Measurements from ENCODE around the gene TTC27.

TTC27 gene

DNA sequence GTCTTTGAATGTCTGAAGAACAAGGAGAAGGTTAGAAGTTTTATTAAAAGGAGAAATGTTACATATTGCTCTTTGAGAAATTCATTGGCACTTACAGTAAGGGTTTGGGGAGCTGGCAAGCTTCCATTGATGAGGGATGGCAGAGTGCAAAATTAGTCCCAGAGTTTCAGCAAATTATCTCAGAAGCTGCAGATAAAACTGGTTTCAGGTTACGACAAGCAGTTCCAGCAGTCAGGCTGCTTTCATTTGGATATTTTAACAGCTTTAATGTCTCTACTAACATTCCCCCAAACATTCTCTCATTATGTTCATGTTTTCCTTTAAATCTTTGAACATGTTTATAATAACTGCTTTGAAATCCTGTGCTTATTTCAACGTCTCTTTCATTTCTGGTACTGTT lies 153.1 kb downstream of the TTC27 start:
- in situ Hi-C loops (cut with MboI; ENCODE audit: low pct_unique_long_range_greater_than_20kb, low sequenced_read_pairs) = no loop called here
- no peak for DNase-seq

GRCh38 chr2:32783469-32783868 lies 155.6 kb downstream of the TTC27 start:
- in situ Hi-C loops (cut with MboI; ENCODE audit: low pct_unique_long_range_greater_than_20kb, low sequenced_read_pairs) = no loop called here
- DNase-seq = no peak

DNA sequence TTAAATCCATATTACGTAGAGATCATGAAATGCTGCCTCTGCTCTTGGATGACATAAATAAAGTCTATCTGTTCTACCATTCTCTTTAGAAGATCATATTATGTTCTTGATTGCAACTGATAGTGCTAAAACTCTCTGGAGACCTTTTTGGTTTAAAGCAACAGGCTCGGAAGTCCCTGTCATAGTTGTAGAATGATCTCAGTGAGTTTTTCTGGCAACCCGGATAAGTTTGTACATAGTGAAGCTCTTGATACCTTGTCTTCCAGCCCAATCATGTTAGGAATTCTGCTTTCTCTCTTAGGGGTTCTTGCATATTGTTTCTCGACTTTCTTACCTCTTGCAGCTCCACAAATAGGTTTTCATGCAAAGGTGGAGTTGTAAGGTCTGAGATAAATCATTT lies 156.1 kb downstream of the TTC27 start:
- DNase-seq = no peak
- in situ Hi-C loops (cut with MboI; ENCODE audit: low pct_unique_long_range_greater_than_20kb, low sequenced_read_pairs) = no loop called here

- DNase-seq = no peak
- in situ Hi-C loops (cut with MboI; ENCODE audit: low pct_unique_long_range_greater_than_20kb, low sequenced_read_pairs) = no loop called here
Measured at GRCh38 chr2:32787207-32787606, 159.4 kb downstream of the TTC27 start.

DNA sequence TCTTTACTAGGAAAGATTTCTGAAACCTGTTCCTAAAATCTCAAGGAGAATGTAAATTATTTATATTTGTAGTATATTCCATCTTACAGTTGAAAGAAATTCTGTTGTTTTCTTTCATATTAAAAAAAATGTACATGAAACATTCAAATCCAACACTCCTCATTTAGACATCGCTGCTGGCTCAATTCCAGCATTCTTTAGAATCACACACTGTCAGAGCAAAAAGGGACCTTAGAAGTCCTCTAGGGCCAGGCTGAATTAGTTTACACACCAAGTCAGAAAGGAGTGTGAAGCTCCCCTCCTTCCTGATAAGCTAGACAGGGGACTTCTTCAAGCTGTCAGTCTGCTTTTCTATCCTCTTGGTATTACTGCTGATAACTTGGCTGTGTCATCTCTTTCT lies 160.3 kb downstream of the TTC27 start:
- in situ Hi-C loops (cut with MboI; ENCODE audit: low pct_unique_long_range_greater_than_20kb, low sequenced_read_pairs) = no loop called here
- no peak for DNase-seq

GRCh38 chr2:32792416-32792815 lies 164.6 kb downstream of the TTC27 start:
- no peak for DNase-seq
- in situ Hi-C loops (cut with MboI; ENCODE audit: low pct_unique_long_range_greater_than_20kb, low sequenced_read_pairs) = no loop called here

- in situ Hi-C loops (cut with MboI; ENCODE audit: low pct_unique_long_range_greater_than_20kb, low sequenced_read_pairs) = no loop called here
- DNase-seq = no peak
Measured at GRCh38 chr2:32798829-32799228, 171.0 kb downstream of the TTC27 start.

DNA sequence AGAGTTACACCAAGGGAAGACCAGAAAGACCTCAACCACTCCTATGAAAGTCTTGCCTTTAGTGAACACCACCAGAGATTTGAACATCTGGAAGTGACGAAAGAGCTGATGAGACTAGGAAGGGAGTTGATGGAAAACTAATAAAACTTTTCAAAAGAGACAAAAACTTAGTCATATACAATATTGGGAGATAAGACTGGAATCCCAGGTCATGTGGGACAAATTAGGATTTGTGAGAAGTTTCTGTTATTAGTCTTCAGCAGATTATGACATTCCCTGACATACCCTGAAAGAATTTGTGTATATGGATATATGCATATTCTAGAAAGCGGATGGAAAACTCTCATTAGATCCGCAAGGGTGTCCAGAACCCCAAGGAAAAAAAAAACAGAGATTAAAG lies 173.9 kb downstream of the TTC27 start:
- in situ Hi-C loops (cut with MboI; ENCODE audit: low pct_unique_long_range_greater_than_20kb, low sequenced_read_pairs) = no loop called here
- DNase-seq = no peak

DNA sequence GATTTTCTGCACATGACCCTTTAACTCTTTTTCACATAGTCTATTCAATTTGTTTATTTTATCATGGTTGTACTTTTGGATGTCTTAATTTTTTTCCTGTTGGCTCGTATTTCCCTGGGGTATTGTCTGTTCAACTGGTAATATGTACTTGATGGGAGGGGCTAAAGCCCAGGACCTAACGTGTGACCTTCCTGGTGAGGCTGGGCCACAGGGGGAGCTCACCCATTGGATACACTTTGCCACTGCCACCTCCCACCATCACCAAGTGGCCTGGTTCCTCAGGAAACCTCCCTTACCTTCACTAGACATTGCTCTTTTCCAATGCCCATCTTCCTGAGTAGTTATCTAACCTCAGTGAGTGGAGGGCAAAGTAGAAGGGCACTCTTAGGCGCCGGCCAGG lies 175.0 kb downstream of the TTC27 start:
- in situ Hi-C loops (cut with MboI; ENCODE audit: low pct_unique_long_range_greater_than_20kb, low sequenced_read_pairs) = no loop called here
- no peak for DNase-seq

GRCh38 chr2:32804205-32804604 lies 176.4 kb downstream of the TTC27 start:
- in situ Hi-C loops (cut with MboI; ENCODE audit: low pct_unique_long_range_greater_than_20kb, low sequenced_read_pairs) = no loop called here
- no peak for DNase-seq

DNA sequence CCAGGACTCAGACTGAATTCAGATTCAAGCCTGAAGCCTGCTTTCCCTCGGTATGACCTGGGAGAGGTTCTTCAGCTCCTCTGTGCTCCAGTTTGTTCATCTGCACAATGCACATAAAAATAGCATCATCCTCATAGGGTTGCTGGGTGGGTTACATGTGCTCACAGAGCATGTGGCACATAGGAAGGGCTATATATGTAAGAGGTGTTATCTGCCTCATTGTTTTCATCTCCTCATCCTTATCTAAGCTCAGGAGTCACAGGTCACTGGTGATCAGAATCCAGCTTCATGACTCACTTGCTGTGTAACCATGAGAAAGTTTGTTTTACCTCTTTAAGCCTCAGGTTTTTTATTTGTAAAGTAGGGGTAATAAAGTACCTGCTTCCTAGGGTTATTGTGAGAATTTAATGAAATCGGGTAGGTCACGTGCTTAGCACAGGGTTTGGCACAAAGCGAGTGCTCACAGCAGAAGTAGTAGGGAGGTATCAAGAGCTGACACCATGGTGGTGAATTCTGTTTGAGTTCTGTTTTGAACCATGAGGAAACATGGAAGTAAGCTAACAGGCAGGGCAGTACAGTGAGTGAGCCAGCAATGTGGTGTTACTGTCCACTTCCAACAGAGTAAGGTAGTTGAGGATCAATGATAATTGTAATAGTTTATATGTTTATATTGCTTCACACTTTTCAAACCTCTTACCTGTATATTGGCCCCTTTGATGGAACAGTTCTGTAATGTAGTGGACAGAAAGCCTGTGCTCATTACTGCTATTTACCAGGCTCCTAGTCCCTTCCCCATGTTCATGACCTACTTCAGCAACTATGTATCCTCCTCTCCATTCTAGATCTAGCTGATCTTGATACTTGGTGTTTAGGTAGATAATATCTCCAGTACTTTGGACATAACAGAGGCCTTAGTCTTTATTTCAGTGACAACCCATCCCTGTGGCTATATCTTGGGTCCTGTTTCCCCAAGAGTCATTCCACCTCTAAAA lies 177.6 kb downstream of the TTC27 start:
- in situ Hi-C loops (cut with MboI; ENCODE audit: low pct_unique_long_range_greater_than_20kb, low sequenced_read_pairs) = no loop called here
- no peak for DNase-seq

- in situ Hi-C loops (cut with MboI; ENCODE audit: low pct_unique_long_range_greater_than_20kb, low sequenced_read_pairs) = no loop called here
- no peak for DNase-seq
Measured at GRCh38 chr2:32806857-32807256, 179.0 kb downstream of the TTC27 start.

GRCh38 chr2:32807662-32808061 lies 179.8 kb downstream of the TTC27 start:
- no peak for DNase-seq
- in situ Hi-C loops (cut with MboI; ENCODE audit: low pct_unique_long_range_greater_than_20kb, low sequenced_read_pairs) = no loop called here

DNA sequence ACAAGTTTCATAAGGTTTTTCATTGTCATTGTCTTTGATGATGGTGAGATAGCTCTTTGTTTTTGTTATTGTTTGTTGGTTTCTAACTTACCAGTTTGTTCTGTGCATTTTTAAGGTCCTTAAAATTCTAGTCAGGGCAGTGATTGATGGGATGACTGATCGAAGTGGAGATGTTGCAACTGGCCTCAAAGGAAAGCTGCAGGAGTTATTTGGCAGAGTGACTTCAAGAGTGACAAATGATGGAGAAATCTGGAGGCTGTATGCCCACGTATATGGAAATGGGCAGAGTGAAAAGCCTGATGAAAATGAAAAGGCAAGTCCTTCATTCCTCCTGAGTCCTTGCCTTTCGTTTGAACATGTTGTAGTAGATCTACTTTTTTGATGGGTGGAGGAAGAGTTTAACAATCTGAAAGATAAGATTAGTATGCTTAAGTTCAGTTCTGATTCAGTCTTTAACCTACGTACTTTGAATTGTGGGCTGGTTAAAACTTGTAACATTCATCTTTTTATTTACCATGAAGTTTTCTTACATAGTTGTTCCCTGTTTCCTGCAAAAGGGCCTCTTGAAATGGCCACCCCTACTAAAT lies 183.2 kb downstream of the TTC27 start:
- in situ Hi-C loops (cut with MboI; ENCODE audit: low pct_unique_long_range_greater_than_20kb, low sequenced_read_pairs) = no loop called here
- DNase-seq = no peak

GRCh38 chr2:32811696-32812095 lies 183.8 kb downstream of the TTC27 start:
- DNase-seq = no peak
- in situ Hi-C loops (cut with MboI; ENCODE audit: low pct_unique_long_range_greater_than_20kb, low sequenced_read_pairs) = no loop called here

DNA sequence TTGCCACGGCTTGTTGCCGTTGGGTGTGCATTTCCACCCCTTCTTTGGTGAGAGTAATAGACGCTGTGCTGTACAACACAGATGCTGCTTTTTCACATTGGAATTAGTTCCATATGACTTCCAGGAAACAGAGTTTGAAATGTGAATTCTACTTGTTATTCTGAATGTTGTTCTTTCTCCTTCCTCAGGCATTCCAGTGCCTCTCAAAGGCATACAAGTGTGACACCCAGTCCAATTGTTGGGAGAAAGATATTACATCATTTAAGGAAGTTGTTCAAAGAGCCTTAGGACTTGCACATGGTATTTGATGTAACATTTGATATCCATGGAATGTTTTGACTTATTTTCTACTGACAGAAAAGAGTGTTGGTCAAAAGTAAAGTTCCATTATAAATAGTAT lies 184.5 kb downstream of the TTC27 start:
- in situ Hi-C loops (cut with MboI; ENCODE audit: low pct_unique_long_range_greater_than_20kb, low sequenced_read_pairs) = no loop called here
- DNase-seq = no peak

GRCh38 chr2:32820088-32820487 lies 192.2 kb downstream of the TTC27 start:
- in situ Hi-C loops (cut with MboI; ENCODE audit: low pct_unique_long_range_greater_than_20kb, low sequenced_read_pairs) = no loop called here
- DNase-seq = no peak

GRCh38 chr2:32820701-32821100 lies 192.9 kb downstream of the TTC27 start:
- in situ Hi-C loops (cut with MboI; ENCODE audit: low pct_unique_long_range_greater_than_20kb, low sequenced_read_pairs) = no loop called here
- DNase-seq = no peak

DNA sequence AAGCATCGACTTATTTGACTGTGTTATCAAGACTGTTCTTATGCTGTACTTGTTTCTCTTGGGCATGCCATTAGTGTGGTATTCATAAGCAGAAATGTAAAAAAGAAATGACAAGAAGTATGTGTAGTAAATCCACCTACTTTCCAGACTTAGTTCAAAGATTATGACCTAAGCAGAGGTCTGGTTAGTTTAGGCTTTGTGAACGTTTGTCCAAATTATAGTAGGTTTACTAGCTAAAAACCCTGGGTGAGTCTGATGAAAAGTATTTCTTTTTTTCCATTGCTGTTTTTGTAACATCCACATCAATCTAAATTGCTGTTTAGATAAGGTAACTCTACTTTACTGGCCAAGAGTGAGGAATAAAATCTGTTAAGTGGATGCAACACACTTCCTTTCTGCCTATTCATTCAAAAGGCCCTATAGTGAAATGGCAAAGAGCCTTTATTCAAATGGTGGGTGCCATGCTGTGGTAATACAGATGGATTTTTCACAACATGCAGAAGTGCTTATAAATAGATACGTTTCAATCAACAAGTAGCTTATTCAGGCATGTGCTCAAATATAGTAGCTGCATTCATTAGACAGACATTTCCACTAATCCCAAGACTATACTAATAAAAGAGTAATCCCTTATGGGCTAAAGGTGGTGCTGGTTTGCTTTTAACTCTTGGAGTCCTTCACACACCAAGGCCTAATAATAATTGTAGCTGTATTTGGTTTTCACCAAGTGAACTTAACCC lies 196.4 kb downstream of the TTC27 start:
- in situ Hi-C loops (cut with MboI; ENCODE audit: low pct_unique_long_range_greater_than_20kb, low sequenced_read_pairs) = no loop called here
- no peak for DNase-seq

GRCh38 chr2:32825291-32825712 lies 197.5 kb downstream of the TTC27 start:
- no peak for DNase-seq
- in situ Hi-C loops (cut with MboI; ENCODE audit: low pct_unique_long_range_greater_than_20kb, low sequenced_read_pairs) = no loop called here

All from KBM-7 (cell line).